ENCODE measurements around the gene IER5L.

Gene IER5L

GRCh38 chr9:129220771-129221170 is 42.7 kb upstream of the IER5L start:
- Histone ChIP-seq H3K9ac (ENCODE audit: low read length) (no peak overlapping the region), H3K79me2 (ENCODE audit: insufficient read depth, low read length) (no peaks in the 10 kb centered on the region), H3K27ac (ENCODE audit: low read depth, low read length, poor library complexity, severe bottlenecking) (no peak overlapping the region), H3K4me2 (ENCODE audit: low read length) (no peak overlapping the region), H2AFZ (ENCODE audit: low read length) (no peak overlapping the region), H3K4me1 (ENCODE audit: insufficient read depth, low read length, severe bottlenecking) (no peaks in the 10 kb centered on the region), H3F3A (ENCODE audit: insufficient read depth, low read length) (no peaks in the 10 kb centered on the region), H3K27me3 (ENCODE audit: insufficient read depth, low read length) (no peaks in the 10 kb centered on the region), H3K9me2 (ENCODE audit: low read depth, low read length) (no peaks in the 10 kb centered on the region), H3K4me3 (ENCODE audit: low read depth, low read length, poor library complexity, severe bottlenecking) (no peak overlapping the region), H3K36me3 (ENCODE audit: insufficient read depth, low read length) (no peaks in the 10 kb centered on the region), H3K9me3 (ENCODE audit: low read length) (no peaks in the 10 kb centered on the region), H4K20me1 (ENCODE audit: insufficient read depth, low read length) (no peaks in the 10 kb centered on the region)
- TF ChIP-seq CTCF (IDR thresholded peaks at IDR 0.05; ENCODE audit: low read length) (no peak), EZH2 (IDR thresholded peaks at IDR 0.05; ENCODE audit: borderline replicate concordance, low read length) (no peak)

GRCh38 chr9:129218918-129219317 is 40.9 kb upstream of the IER5L start:
- Histone ChIP-seq H3K27ac (ENCODE audit: low read depth, low read length, poor library complexity, severe bottlenecking) (no peak overlapping the region), H4K20me1 (ENCODE audit: insufficient read depth, low read length) (no peaks in the 10 kb centered on the region), H3K9ac (ENCODE audit: low read length) (no peak overlapping the region), H3K4me2 (ENCODE audit: low read length) (no peak overlapping the region), H2AFZ (ENCODE audit: low read length) (no peak overlapping the region), H3F3A (ENCODE audit: insufficient read depth, low read length) (no peaks in the 10 kb centered on the region), H3K27me3 (ENCODE audit: insufficient read depth, low read length) (no peaks in the 10 kb centered on the region; the same call in 1 of the 2 replicates), H3K36me3 (ENCODE audit: insufficient read depth, low read length) (no peaks in the 10 kb centered on the region), H3K4me3 (ENCODE audit: low read depth, low read length, poor library complexity, severe bottlenecking) (no peak overlapping the region), H3K79me2 (ENCODE audit: insufficient read depth, low read length) (no peaks in the 10 kb centered on the region), H3K4me1 (ENCODE audit: insufficient read depth, low read length, severe bottlenecking) (no peaks in the 10 kb centered on the region), H3K9me3 (ENCODE audit: low read length) (no peaks in the 10 kb centered on the region), H3K9me2 (ENCODE audit: low read depth, low read length) (no peaks in the 10 kb centered on the region)
- TF ChIP-seq EZH2 (IDR thresholded peaks at IDR 0.05; ENCODE audit: borderline replicate concordance, low read length) (no peak), CTCF (IDR thresholded peaks at IDR 0.05; ENCODE audit: low read length) (no peak)

- H2AFZ ChIP-seq (ENCODE audit: low read length): no peak overlapping the region
These were observed 40.2 kb upstream of the IER5L start for GRCh38 chr9:129218272-129218625.

More at GRCh38 chr9:129218272-129218625, 40.2 kb upstream of the IER5L start:
- no peaks in the 10 kb centered on the region for H4K20me1 ChIP-seq (ENCODE audit: insufficient read depth, low read length)
- TF ChIP-seq CTCF (IDR thresholded peaks at IDR 0.05; ENCODE audit: low read length) (no peak), EZH2 (IDR thresholded peaks at IDR 0.05; ENCODE audit: borderline replicate concordance, low read length) (no peak)
- H3K36me3 ChIP-seq (ENCODE audit: insufficient read depth, low read length): no peaks in the 10 kb centered on the region
- H3K79me2 ChIP-seq (ENCODE audit: insufficient read depth, low read length): no peaks in the 10 kb centered on the region
- H3K9me2 ChIP-seq (ENCODE audit: low read depth, low read length): no peaks in the 10 kb centered on the region
- H3K9me3 ChIP-seq (ENCODE audit: low read length): no peaks in the 10 kb centered on the region
- H3K4me1 ChIP-seq (ENCODE audit: insufficient read depth, low read length, severe bottlenecking): no peaks in the 10 kb centered on the region
- no peaks in the 10 kb centered on the region; the same call in 1 of the 2 replicates for H3K27me3 ChIP-seq (ENCODE audit: insufficient read depth, low read length)
- no peak overlapping the region for H3K27ac ChIP-seq (ENCODE audit: low read depth, low read length, poor library complexity, severe bottlenecking)
- H3K9ac ChIP-seq (ENCODE audit: low read length): no peak overlapping the region
- no peaks in the 10 kb centered on the region for H3F3A ChIP-seq (ENCODE audit: insufficient read depth, low read length)
- H3K4me2 ChIP-seq (ENCODE audit: low read length): no peak overlapping the region
- no peak overlapping the region for H3K4me3 ChIP-seq (ENCODE audit: low read depth, low read length, poor library complexity, severe bottlenecking)
